ENCODE measurements around the gene LRRC7. TPM values are rescaled to one million over a fixed set of nuclear protein-coding genes. Genes with fewer than 3 reads are reported as not detected.

Gene LRRC7
- total and polyA plus RNA-seq, 8 donors, result 3.4 to 5.9 (median 5.1) TPM; not detected in 2

- intact Hi-C loops (cut with DNase I), result no loop called here
- ATAC-seq, result no peak
- H3K27ac ChIP-seq, result no peak overlapping the region
- TF ChIP-seq CTCF (IDR thresholded peaks at IDR 0.05), result no peak
- H3K9me3 ChIP-seq, result no peaks in the 10 kb centered on the region
- DNase-seq, result no peak
- H3K4me1 ChIP-seq, result no peaks in the 10 kb centered on the region
- no peaks in the 10 kb centered on the region for H3K36me3 ChIP-seq
- no peak overlapping the region for H3K4me3 ChIP-seq
- H3K27me3 ChIP-seq, result no peaks in the 10 kb centered on the region
Measured at GRCh38 chr1:69643266-69643665, 75.5 kb downstream of the LRRC7 start.

GRCh38 chr1:69645477-69645876, 77.8 kb downstream of the LRRC7 start:
- no peaks in the 10 kb centered on the region for H3K4me1 ChIP-seq
- DNase-seq (no peak), ATAC-seq (no peak)
- H3K27me3 ChIP-seq, result no peaks in the 10 kb centered on the region
- no peak for TF ChIP-seq CTCF (IDR thresholded peaks at IDR 0.05)
- no peaks in the 10 kb centered on the region for H3K9me3 ChIP-seq
- no peak overlapping the region for H3K27ac ChIP-seq
- H3K4me3 ChIP-seq, result no peak overlapping the region
- H3K36me3 ChIP-seq, result no peaks in the 10 kb centered on the region
- intact Hi-C loops (cut with DNase I), result no loop called here

GRCh38 chr1:69648486-69648885, 80.8 kb downstream of the LRRC7 start:
- intact Hi-C loops (cut with DNase I), result no loop called here

GRCh38 chr1:69649383-69649990, 81.8 kb downstream of the LRRC7 start:
- TF ChIP-seq CTCF (IDR thresholded peaks at IDR 0.05), result no peak
- H3K4me3 ChIP-seq, result no peak overlapping the region
- intact Hi-C loops (cut with DNase I), result no loop called here
- H3K4me1 ChIP-seq, result no peaks in the 10 kb centered on the region
- H3K36me3 ChIP-seq, result no peaks in the 10 kb centered on the region
- no peak overlapping the region for H3K27ac ChIP-seq
- DNase-seq (no peak), ATAC-seq (no peak)
- H3K9me3 ChIP-seq, result no peaks in the 10 kb centered on the region
- H3K27me3 ChIP-seq, result no peaks in the 10 kb centered on the region

More at GRCh38 chr1:69648486-69648885, 80.8 kb downstream of the LRRC7 start:
- H3K27me3 ChIP-seq, result no peaks in the 10 kb centered on the region
- no peaks in the 10 kb centered on the region for H3K36me3 ChIP-seq
- no peak for ATAC-seq
- no peaks in the 10 kb centered on the region for H3K9me3 ChIP-seq
- TF ChIP-seq CTCF (IDR thresholded peaks at IDR 0.05), result no peak
- H3K27ac ChIP-seq, result no peak overlapping the region
- no peak overlapping the region for H3K4me3 ChIP-seq
- no peaks in the 10 kb centered on the region for H3K4me1 ChIP-seq
- DNase-seq, result no peak

- DNase-seq (no peak), ATAC-seq (no peak)
- no peaks in the 10 kb centered on the region for H3K9me3 ChIP-seq
- no peaks in the 10 kb centered on the region for H3K36me3 ChIP-seq
- H3K27me3 ChIP-seq, result no peaks in the 10 kb centered on the region
- H3K4me1 ChIP-seq, result no peaks in the 10 kb centered on the region
- intact Hi-C loops (cut with DNase I), result no loop called here
- no peak overlapping the region for H3K27ac ChIP-seq
- no peak overlapping the region for H3K4me3 ChIP-seq
- no peak for TF ChIP-seq CTCF (IDR thresholded peaks at IDR 0.05)
Measured at GRCh38 chr1:69650779-69651178, 83.1 kb downstream of the LRRC7 start.

Data from left lung (tissue), 10 donors.